Measurements from ENCODE around the gene YRDC. TPM values are rescaled to one million over a fixed set of nuclear protein-coding genes. Genes with fewer than 3 reads are reported as not detected.

YRDC gene
- total RNA-seq, 1 donor from 2014 or later = 28.1 TPM

DNA sequence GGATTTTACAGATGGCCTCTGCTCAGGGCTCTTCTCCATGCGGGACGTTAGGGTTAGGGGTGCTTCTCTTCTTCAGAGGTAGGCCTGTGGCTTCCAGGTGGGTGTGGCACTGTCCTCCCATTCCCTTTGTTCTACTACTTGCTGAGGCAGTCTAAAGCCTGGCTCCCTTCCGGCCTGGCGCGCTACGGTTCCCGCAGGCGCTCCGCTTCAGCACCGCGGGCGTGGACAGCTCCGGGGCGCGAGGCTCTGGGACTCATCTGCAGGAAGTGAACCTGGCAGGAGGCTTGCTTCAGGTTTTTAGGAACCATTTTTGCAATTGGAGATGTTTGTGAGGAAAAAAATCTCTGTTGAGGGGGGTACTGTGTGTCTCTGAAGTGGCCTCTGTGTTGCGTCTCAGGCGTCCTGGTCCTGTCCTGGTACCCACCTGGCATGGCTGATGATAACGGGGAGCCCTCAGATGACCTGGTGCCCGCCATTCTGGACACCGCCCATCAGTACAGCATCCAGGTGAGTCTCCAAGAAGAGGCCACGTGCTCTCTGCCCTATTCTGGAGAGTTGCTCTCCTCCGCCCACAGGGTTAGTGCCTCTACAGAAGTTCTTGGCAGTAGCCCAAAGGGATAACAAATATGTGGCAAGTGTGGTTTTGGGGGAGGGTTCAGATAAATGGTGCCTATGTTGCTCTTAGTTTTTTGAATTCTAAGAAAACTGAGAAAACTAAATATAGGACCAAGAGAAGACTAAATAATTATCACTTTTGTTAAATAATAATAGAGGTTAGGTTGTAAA lies 12.5 kb downstream of the YRDC start:
- H3K9me3 ChIP-seq (ENCODE audit: insufficient read depth, low read depth, low read length) = no peaks in the 10 kb centered on the region
- no peak overlapping the region for H3K4me3 ChIP-seq (ENCODE audit: insufficient read depth, low read depth, low read length)
- peaks cover 5% of the 10 kb centered on the region for H4K20me1 ChIP-seq (ENCODE audit: insufficient read depth, low read length)
- Mint-ChIP-seq H3K27me3 (ENCODE audit: low read depth, unreplicated experiment) (peaks cover 45% of the 10 kb centered on the region), H3K9me3 (ENCODE audit: unreplicated experiment) (no peaks in the 10 kb centered on the region), H3K36me3 (ENCODE audit: low read depth, unreplicated experiment) (peaks cover 9% of the 10 kb centered on the region), H3K27ac (ENCODE audit: unreplicated experiment) (no peak overlapping the region), H3K4me1 (ENCODE audit: low read depth, unreplicated experiment) (peaks cover 2% of the 10 kb centered on the region), H3K4me3 (ENCODE audit: unreplicated experiment) (peak overlapping the region; percentile 57)
- no peak overlapping the region for H2AFZ ChIP-seq (ENCODE audit: low read depth, low read length)
- no peak overlapping the region for H3K4me2 ChIP-seq (ENCODE audit: low read length)
- DNase-seq (ENCODE audit: low read depth) (peak; percentile 27), FAIRE-seq (no peak)
- H3K36me3 ChIP-seq (ENCODE audit: insufficient read depth, low read length) = no peaks in the 10 kb centered on the region
- no peak overlapping the region for H3K9ac ChIP-seq (ENCODE audit: low read length)
- H3K27me3 ChIP-seq (ENCODE audit: insufficient read depth, low read length) = peaks cover 17% of the 10 kb centered on the region
- H3K4me1 ChIP-seq (ENCODE audit: insufficient read depth, low read length) = no peaks in the 10 kb centered on the region
- TF ChIP-seq, protein P1, sequence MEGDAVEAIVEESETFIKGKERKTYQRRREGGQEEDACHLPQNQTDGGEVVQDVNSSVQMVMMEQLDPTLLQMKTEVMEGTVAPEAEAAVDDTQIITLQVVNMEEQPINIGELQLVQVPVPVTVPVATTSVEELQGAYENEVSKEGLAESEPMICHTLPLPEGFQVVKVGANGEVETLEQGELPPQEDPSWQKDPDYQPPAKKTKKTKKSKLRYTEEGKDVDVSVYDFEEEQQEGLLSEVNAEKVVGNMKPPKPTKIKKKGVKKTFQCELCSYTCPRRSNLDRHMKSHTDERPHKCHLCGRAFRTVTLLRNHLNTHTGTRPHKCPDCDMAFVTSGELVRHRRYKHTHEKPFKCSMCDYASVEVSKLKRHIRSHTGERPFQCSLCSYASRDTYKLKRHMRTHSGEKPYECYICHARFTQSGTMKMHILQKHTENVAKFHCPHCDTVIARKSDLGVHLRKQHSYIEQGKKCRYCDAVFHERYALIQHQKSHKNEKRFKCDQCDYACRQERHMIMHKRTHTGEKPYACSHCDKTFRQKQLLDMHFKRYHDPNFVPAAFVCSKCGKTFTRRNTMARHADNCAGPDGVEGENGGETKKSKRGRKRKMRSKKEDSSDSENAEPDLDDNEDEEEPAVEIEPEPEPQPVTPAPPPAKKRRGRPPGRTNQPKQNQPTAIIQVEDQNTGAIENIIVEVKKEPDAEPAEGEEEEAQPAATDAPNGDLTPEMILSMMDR (IDR thresholded peaks at IDR 0.05; ENCODE audit: insufficient read depth, low read depth, low read length) = no peak
- no peak for TF ChIP-seq EZH2 (IDR thresholded peaks at IDR 0.05; ENCODE audit: insufficient read depth, low read length)
- no peaks in the 10 kb centered on the region for H3K79me2 ChIP-seq (ENCODE audit: insufficient read depth, low read length)
- H3K27ac ChIP-seq (ENCODE audit: low read depth, low read length) = no peak overlapping the region

DNA sequence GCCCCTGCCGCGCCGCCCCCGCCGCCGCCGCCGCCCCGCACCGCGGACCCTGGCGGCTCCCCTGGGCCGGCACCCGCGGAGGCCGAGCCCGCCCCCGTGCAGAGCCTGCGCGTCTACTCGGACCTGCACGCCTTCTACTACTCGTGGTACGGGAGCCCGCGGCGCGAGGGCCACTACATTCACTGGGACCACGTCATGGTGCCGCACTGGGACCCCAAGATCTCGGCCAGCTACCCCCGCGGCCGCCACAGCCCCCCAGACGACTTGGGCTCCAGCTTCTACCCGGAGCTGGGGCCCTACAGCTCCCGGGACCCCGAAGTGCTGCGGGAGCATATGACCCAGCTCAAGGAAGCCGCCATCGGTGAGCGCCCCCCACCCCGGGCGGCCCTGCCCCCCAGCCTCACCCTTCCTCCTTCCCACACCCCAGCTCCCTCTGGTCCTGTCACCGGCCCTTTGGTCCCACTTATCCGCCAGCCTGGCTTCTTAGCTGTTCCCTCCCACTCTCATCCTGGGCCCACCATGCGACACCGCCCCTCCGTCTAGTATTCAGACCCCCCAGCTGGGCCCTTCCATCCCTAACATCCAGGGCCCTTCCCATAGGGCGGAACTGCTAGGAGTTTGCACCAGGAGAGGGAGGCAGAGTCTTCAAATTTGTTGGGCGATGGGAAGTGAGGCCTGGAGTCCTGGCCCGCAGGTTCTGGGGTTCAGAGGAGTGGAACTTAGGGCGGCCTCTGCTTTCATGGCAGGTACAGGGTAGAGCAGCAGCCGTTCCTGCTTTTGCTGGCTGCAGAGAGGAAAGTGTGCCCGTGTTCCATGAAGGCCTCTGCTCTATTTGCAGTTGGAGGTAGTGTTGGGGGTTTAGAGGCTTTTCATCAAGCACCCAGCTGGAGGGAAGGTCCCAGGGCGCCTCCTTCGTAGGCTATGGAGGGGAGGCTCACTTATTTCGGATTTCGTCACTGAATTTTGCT lies 13.4 kb downstream of the YRDC start:
- H3K27ac Mint-ChIP-seq (ENCODE audit: unreplicated experiment) = no peak overlapping the region
- no peak for FAIRE-seq
- Histone ChIP-seq H3K9me3 (ENCODE audit: insufficient read depth, low read depth, low read length) (no peaks in the 10 kb centered on the region), H3K79me2 (ENCODE audit: insufficient read depth, low read length) (no peaks in the 10 kb centered on the region), H3K4me1 (ENCODE audit: insufficient read depth, low read length) (no peaks in the 10 kb centered on the region), H3K9ac (ENCODE audit: low read length) (no peak overlapping the region), H3K4me3 (ENCODE audit: insufficient read depth, low read depth, low read length) (no peak overlapping the region), H4K20me1 (ENCODE audit: insufficient read depth, low read length) (peaks cover 3% of the 10 kb centered on the region), H3K27me3 (ENCODE audit: insufficient read depth, low read length) (peaks cover 23% of the 10 kb centered on the region), H2AFZ (ENCODE audit: low read depth, low read length) (no peak overlapping the region), H3K27ac (ENCODE audit: low read depth, low read length) (no peak overlapping the region), H3K4me2 (ENCODE audit: low read length) (peak overlapping the region; percentile 86), H3K36me3 (ENCODE audit: insufficient read depth, low read length) (no peaks in the 10 kb centered on the region)
- H3K4me3 Mint-ChIP-seq (ENCODE audit: unreplicated experiment) = peak overlapping the region; percentile 71
- peak; percentile 63 for TF ChIP-seq EZH2 (IDR thresholded peaks at IDR 0.05; ENCODE audit: insufficient read depth, low read length)
- TF ChIP-seq, protein P1 (IDR thresholded peaks at IDR 0.05; ENCODE audit: insufficient read depth, low read depth, low read length) = no peak
- peaks cover under 1% of the 10 kb centered on the region for H3K36me3 Mint-ChIP-seq (ENCODE audit: low read depth, unreplicated experiment)
- DNase-seq (ENCODE audit: low read depth) = no peak
- no peaks in the 10 kb centered on the region for H3K9me3 Mint-ChIP-seq (ENCODE audit: unreplicated experiment)
- H3K27me3 Mint-ChIP-seq (ENCODE audit: low read depth, unreplicated experiment) = peaks cover 54% of the 10 kb centered on the region
- peaks cover 2% of the 10 kb centered on the region for H3K4me1 Mint-ChIP-seq (ENCODE audit: low read depth, unreplicated experiment)

Data from astrocyte (in vitro differentiated cells and primary cell).